NOMO-1 treated with DMSO at 0.1 percent for 48 hours (cell line): Measurements from ENCODE around the gene CCDC9.

ENCODE experiments used
- DNase-seq: peaks from one replicate; lab custom pipeline; 2025; ENCODE audit not compliant: unreplicated experiment; lab: John Stamatoyannopoulos, UW

CCDC9 gene

GRCh38 chr19:47255879-47256692 lies at the start of gene CCDC9:
Gene CCDC9, plus strand, starts transcription at chr19:47256525. Its CDS starts 1,876 bp downstream, at chr19:47258401.
- peak; percentile 93 for DNase-seq

- DNase-seq: no peak
Measured at GRCh38 chr19:47209319-47210179, 46.8 kb upstream of the CCDC9 start.

- DNase-seq: no peak
Measured at GRCh38 chr19:47210180-47210490, 46.2 kb upstream of the CCDC9 start.

GRCh38 chr19:47210689-47211316 lies 45.5 kb upstream of the CCDC9 start:
- peak; percentile 79 for DNase-seq

GRCh38 chr19:47215581-47215980 lies 40.7 kb upstream of the CCDC9 start:
- no peak for DNase-seq

GRCh38 chr19:47221080-47221841 lies 35.1 kb upstream of the CCDC9 start:
- DNase-seq: no peak

GRCh38 chr19:47221890-47222289 lies 34.4 kb upstream of the CCDC9 start:
- no peak for DNase-seq

- DNase-seq: peak; percentile 61
Measured at GRCh38 chr19:47225746-47226425, 30.4 kb upstream of the CCDC9 start.

GRCh38 chr19:47226426-47227351 lies 29.6 kb upstream of the CCDC9 start:
- peak; percentile 86 for DNase-seq

- peak; percentile 76 for DNase-seq
Measured at GRCh38 chr19:47227352-47228167, 28.8 kb upstream of the CCDC9 start.

GRCh38 chr19:47228168-47228936 lies 28.0 kb upstream of the CCDC9 start:
- DNase-seq: peak; percentile 59

- DNase-seq: no peak
Measured at GRCh38 chr19:47228937-47229675, 27.2 kb upstream of the CCDC9 start.

- DNase-seq: no peak
Measured at GRCh38 chr19:47229676-47230053, 26.7 kb upstream of the CCDC9 start.

GRCh38 chr19:47230054-47230920 lies 26.0 kb upstream of the CCDC9 start:
- DNase-seq: no peak

GRCh38 chr19:47230921-47231214 lies 25.5 kb upstream of the CCDC9 start, which contains the start of gene BBC3:
Gene BBC3, minus strand, starts transcription at chr19:47231199. Its CDS starts 2,768 bp downstream, at chr19:47228431.
- no peak for DNase-seq
